HEK293 (cell line): ENCODE data around the gene FERMT1.

ENCODE experiments used
- CTCF ChIA-PET: fragments of 350-600 bp; formaldehyde crosslinking; extraction: SDS; loops from one replicate; lab custom pipeline; 2021; ENCODE audit warnings: antibody characterized with exemption; lab: Yijun Ruan, JAX
- POLR2A ChIA-PET: fragments of 300-600 bp; formaldehyde crosslinking; extraction: SDS; loops from one replicate; lab custom pipeline; 2020; ENCODE audit warnings: antibody characterized with exemption, inconsistent platforms; lab: Yijun Ruan, JAX
- H3K27ac ChIP-seq: fragments of 200-500 bp; sonication (Bioruptor generic); 2 replicates; pipeline ENCODE4 v1.5.1; 2014; ENCODE audit warnings: low read depth, low read length, control low read depth, inconsistent platforms; ENCODE audit errors: extremely low read depth
- H3K36me3 ChIP-seq, 2 experiments: fragments of 200-500 bp in 1 of 2; sonication (Bioruptor generic) in 1 of 2; 1 replicate in 1 of 2; 2 replicates in 1 of 2; pipeline ENCODE4 v1.5.1; 2014 to 2017; ENCODE audit warnings: inconsistent platforms in 2 of 2, low read length in 2 of 2; ENCODE audit not compliant: control insufficient read depth in 2 of 2, insufficient read depth in 1 of 2
- H3K4me1 ChIP-seq: fragments of 200-500 bp; sonication (Bioruptor generic); 2 replicates; pipeline ENCODE4 v1.5.1; 2014; ENCODE audit warnings: mild to moderate bottlenecking, low read length, inconsistent platforms; ENCODE audit not compliant: control insufficient read depth, insufficient read depth
- H3K4me3 ChIP-seq: 2 replicates; pipeline ENCODE4 v1.5.1; 2011; ENCODE audit warnings: low read depth, mild to moderate bottlenecking, control low read depth, low read length, moderate library complexity
- H3K9me3 ChIP-seq: fragments of 200-500 bp; sonication (Bioruptor generic); 2 replicates; pipeline ENCODE4 v1.5.1; 2014; ENCODE audit warnings: low read depth, low read length, inconsistent platforms; ENCODE audit not compliant: control insufficient read depth, insufficient read depth
- ATF2 ChIP-seq: fragments of 450-650 bp; formaldehyde crosslinking; IDR thresholded peaks from 2 replicates; pipeline ENCODE4 v1.5.1; 2016; ENCODE audit warnings: missing biosample characterization, missing genetic modification characterization, low read depth
- PRDM10 ChIP-seq: fragments of 450-650 bp; formaldehyde crosslinking; IDR thresholded peaks from 2 replicates; pipeline ENCODE4 v1.5.1; 2016; ENCODE audit warnings: missing biosample characterization, missing genetic modification characterization
- TCF7L2 ChIP-seq: IDR thresholded peaks from 2 replicates; pipeline ENCODE4 v1.6.1; 2011; ENCODE audit warnings: low read depth, mild to moderate bottlenecking, inconsistent platforms, low read length, moderate library complexity, borderline replicate concordance
- ZBTB7A ChIP-seq: fragments of 450-650 bp; formaldehyde crosslinking; IDR thresholded peaks from 2 replicates; pipeline ENCODE4 v1.5.1; 2016; ENCODE audit warnings: low read depth, missing biosample characterization, missing genetic modification characterization
- ZNF26 ChIP-seq: fragments of 450-650 bp; formaldehyde crosslinking; IDR thresholded peaks from 2 replicates; pipeline ENCODE4 v1.5.1; 2016; ENCODE audit warnings: missing biosample characterization, missing genetic modification characterization
- ZNF423 ChIP-seq: fragments of 450-650 bp; formaldehyde crosslinking; IDR thresholded peaks from 2 replicates; pipeline ENCODE4 v1.5.1; 2016; ENCODE audit warnings: missing biosample characterization, missing genetic modification characterization
- ZNF549 ChIP-seq: fragments of 450-650 bp; IDR thresholded peaks from 2 replicates; pipeline ENCODE4 v1.5.1; 2018; ENCODE audit warnings: missing biosample characterization, missing genetic modification characterization, mild to moderate bottlenecking, inconsistent platforms, moderate library complexity
- ZNF621 ChIP-seq: fragments of 450-650 bp; formaldehyde crosslinking; IDR thresholded peaks from 2 replicates; pipeline ENCODE4 v1.5.1; 2017; ENCODE audit warnings: missing biosample characterization, missing genetic modification characterization
- ZNF660 ChIP-seq: fragments of 450-650 bp; IDR thresholded peaks from 2 replicates; pipeline ENCODE4 v1.5.1; 2018; ENCODE audit warnings: missing biosample characterization, mild to moderate bottlenecking, missing genetic modification characterization
- ZNF664 ChIP-seq: fragments of 450-650 bp; formaldehyde crosslinking; IDR thresholded peaks from 2 replicates; pipeline ENCODE4 v1.5.1; 2016; ENCODE audit warnings: missing biosample characterization, missing genetic modification characterization
- ZNF777 ChIP-seq: fragments of 450-650 bp; formaldehyde crosslinking; IDR thresholded peaks from 2 replicates; pipeline ENCODE4 v1.5.1; 2017; ENCODE audit warnings: missing biosample characterization, missing genetic modification characterization, borderline replicate concordance

Gene FERMT1

GRCh38 chr20:6060213-6060612, 62.6 kb downstream of the FERMT1 start (continued):
- no peak for TF ChIP-seq ZNF549 (tag by site-specific recombination)
- TF ChIP-seq ZNF26 (tag by site-specific recombination): no peak
- TF ChIP-seq ZNF664 (tag by site-specific recombination): no peak
- no peak for TF ChIP-seq TCF7L2
- no peak for TF ChIP-seq ZNF660 (tag by site-specific recombination)
- TF ChIP-seq ZNF423 (tag by site-specific recombination): no peak
- no peak for TF ChIP-seq ATF2 (tag by site-specific recombination)

- H3K27ac ChIP-seq: no peak overlapping the region; the same call in 1 of the 2 replicates
- H3K4me3 ChIP-seq: no peak overlapping the region
- ChIA-PET POLR2A (no interaction called here), CTCF (interaction anchor here (0.6 to 1.4 kb wide), 2 partner anchors 15 to 467 kb away, joined by 3 to 4 read pairs; no protein-coding TSS in a partner anchor)
- H3K9me3 ChIP-seq: no peaks in the 10 kb centered on the region
- H3K36me3 ChIP-seq: no peaks in the 10 kb centered on the region
- TF ChIP-seq PRDM10 (tag by site-specific recombination) (peak; percentile 59), ZNF777 (tag by site-specific recombination) (no peak)
- H3K4me1 ChIP-seq: peaks cover 14% of the 10 kb centered on the region
Measured at GRCh38 chr20:6058684-6059295, 64.0 kb downstream of the FERMT1 start.

- CTCF ChIA-PET: no interaction called here
- H3K27ac ChIP-seq: no peak overlapping the region
- TF ChIP-seq ZBTB7A (tag by site-specific recombination) (no peak), PRDM10 (tag by site-specific recombination) (peak; percentile 65; the same call in 1 of the 2 replicates), ZNF621 (tag by site-specific recombination) (no peak)
- no peak overlapping the region for H3K4me3 ChIP-seq
- POLR2A ChIA-PET: no interaction called here
- H3K36me3 ChIP-seq: no peaks in the 10 kb centered on the region
- H3K9me3 ChIP-seq: no peaks in the 10 kb centered on the region
- H3K4me1 ChIP-seq: peaks cover 14% of the 10 kb centered on the region
Measured at GRCh38 chr20:6057691-6058090, 65.1 kb downstream of the FERMT1 start.
